ENCODE results near the gene CKAP2L.
"Not testable (repeated sequence)": the region's sequence is repeated elsewhere in the genome, so short reads cannot be mapped to it uniquely, and the experiment has no call there.

Gene CKAP2L

GRCh38 chr2:112709703-112710102, 54.7 kb downstream of the CKAP2L start:
- DNase-seq (ENCODE audit: low spot score): no peak

GRCh38 chr2:112708968-112709367, 55.4 kb downstream of the CKAP2L start:
- DNase-seq (ENCODE audit: low spot score): no peak

- not testable (repeated sequence) for DNase-seq (ENCODE audit: low spot score)
These were observed 57.5 kb downstream of the CKAP2L start for GRCh38 chr2:112706947-112707346.

GRCh38 chr2:112706170-112706664, 58.2 kb downstream of the CKAP2L start:
- no peak for DNase-seq (ENCODE audit: low spot score)

- no peak for DNase-seq (ENCODE audit: low spot score)
These were observed 58.8 kb downstream of the CKAP2L start for GRCh38 chr2:112705575-112705974.

GRCh38 chr2:112703684-112704083, 60.7 kb downstream of the CKAP2L start:
- DNase-seq (ENCODE audit: low spot score): no peak

GRCh38 chr2:112701052-112701451, 63.4 kb downstream of the CKAP2L start:
- no peak for DNase-seq (ENCODE audit: low spot score)

GRCh38 chr2:112699984-112700667, 64.3 kb downstream of the CKAP2L start:
- no peak for DNase-seq (ENCODE audit: low spot score)

GRCh38 chr2:112698834-112699515, 65.4 kb downstream of the CKAP2L start:
- DNase-seq (ENCODE audit: low spot score): no peak

GRCh38 chr2:112694182-112694581, 70.2 kb downstream of the CKAP2L start:
- no peak for DNase-seq (ENCODE audit: low spot score)

GRCh38 chr2:112693596-112693995, 70.8 kb downstream of the CKAP2L start:
- no peak for DNase-seq (ENCODE audit: low spot score)

- DNase-seq (ENCODE audit: low spot score): no peak
These were observed 71.5 kb downstream of the CKAP2L start for GRCh38 chr2:112692918-112693317.

GRCh38 chr2:112692495-112692911, 71.9 kb downstream of the CKAP2L start:
- peak; percentile 94 for DNase-seq (ENCODE audit: low spot score)

- no peak for DNase-seq (ENCODE audit: low spot score)
These were observed 72.5 kb downstream of the CKAP2L start for GRCh38 chr2:112691881-112692281.

- DNase-seq (ENCODE audit: low spot score): peak; percentile 52
These were observed 73.5 kb downstream of the CKAP2L start for GRCh38 chr2:112690853-112691401.

GRCh38 chr2:112688086-112688880, 76.1 kb downstream of the CKAP2L start:
- no peak for DNase-seq (ENCODE audit: low spot score)

GRCh38 chr2:112687522-112687921, 76.9 kb downstream of the CKAP2L start:
- DNase-seq (ENCODE audit: low spot score): no peak
